Panc1 (cell line): ENCODE measurements around the gene CEL. TPM values are rescaled to one million over a fixed set of nuclear protein-coding genes. Genes with fewer than 3 reads are reported as not detected.

Experiments
- microRNA-seq: library from miRNA; unstranded; fragments of <30 nt; microRNA quantifications from one replicate; pipeline ENCODE4 v1.1.0, GENCODE V29; 2020; ENCODE audit not compliant: unreplicated experiment
- total RNA-seq: library from RNA; stranded (reverse); gene quantifications from one replicate; pipeline ENCODE4 v1.2.1, GENCODE V29; 2021; ENCODE audit not compliant: unreplicated experiment

Gene CEL
- total RNA-seq, 1 experiment from 2014 or later, result 4.3 TPM

Small RNA genes lying within 50 kb of the gene (microRNA-seq; reads per million reads assigned to microRNA genes)
- gene MIR6877, result 2.9 reads per million

Other genes with a start within 250 kb of the CEL start
- 0.39 TPM for gene AK8, start 183.7 kb upstream of the CEL start, total RNA-seq
- 3.0 TPM for gene SPACA9, start 183.1 kb upstream of the CEL start, total RNA-seq
- 27.4 TPM for gene TSC1, start 117.4 kb upstream of the CEL start, total RNA-seq
- 0.08 TPM for gene GFI1B, start 83.3 kb upstream of the CEL start, total RNA-seq
- gene GTF3C5, start 31.0 kb upstream of the CEL start, total RNA-seq, result 47.7 TPM
- 25.8 TPM for gene RALGDS, start 59.3 kb downstream of the CEL start, total RNA-seq
- gene GBGT1, start 101.9 kb downstream of the CEL start, total RNA-seq, result 1.8 TPM
- gene OBP2B, start 147.3 kb downstream of the CEL start, total RNA-seq, result not detected
- 0.10 TPM for gene ABO, start 213.2 kb downstream of the CEL start, total RNA-seq